GM19467 (cell line): ENCODE results near the gene TPRA1.
A peak's percentile ranks its signal among the peaks of the same experiment; 100 is the strongest.

Experiments used
- ATAC-seq: cut with Tn5 transposase; IDR thresholded peaks from one replicate; pipeline ENCODE4 v1.9.1; 2021; ENCODE audit warnings: mild to moderate bottlenecking, moderate library complexity; ENCODE audit not compliant: unreplicated experiment

TPRA1 gene

GRCh38 chr3:127566833-127567232 is 23.7 kb downstream of the TPRA1 start:
- ATAC-seq: no peak

- ATAC-seq: no peak
Observed at GRCh38 chr3:127565711-127566110, 24.8 kb downstream of the TPRA1 start.

GRCh38 chr3:127560051-127560787 is 30.3 kb downstream of the TPRA1 start:
- no peak for ATAC-seq

DNA sequence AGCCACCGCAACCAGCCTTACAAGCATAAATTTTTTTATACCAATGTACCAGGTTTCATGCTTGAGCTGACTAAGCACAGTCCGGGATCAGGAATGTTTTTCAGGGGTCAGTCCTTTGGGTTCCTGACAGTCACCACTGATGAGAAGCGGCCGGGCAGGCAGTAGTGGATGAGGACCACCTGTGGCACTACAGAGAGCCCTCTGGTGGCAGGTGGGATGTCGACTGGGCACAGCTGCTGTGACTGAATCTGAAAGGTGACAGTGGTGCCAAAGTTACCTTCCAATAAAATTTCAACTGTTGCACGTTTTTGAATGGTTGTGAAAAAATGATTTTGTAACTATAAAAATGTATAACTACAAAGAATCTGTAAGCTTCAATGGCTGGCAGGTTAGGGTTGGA is 34.0 kb downstream of the TPRA1 start:
- no peak for ATAC-seq

DNA sequence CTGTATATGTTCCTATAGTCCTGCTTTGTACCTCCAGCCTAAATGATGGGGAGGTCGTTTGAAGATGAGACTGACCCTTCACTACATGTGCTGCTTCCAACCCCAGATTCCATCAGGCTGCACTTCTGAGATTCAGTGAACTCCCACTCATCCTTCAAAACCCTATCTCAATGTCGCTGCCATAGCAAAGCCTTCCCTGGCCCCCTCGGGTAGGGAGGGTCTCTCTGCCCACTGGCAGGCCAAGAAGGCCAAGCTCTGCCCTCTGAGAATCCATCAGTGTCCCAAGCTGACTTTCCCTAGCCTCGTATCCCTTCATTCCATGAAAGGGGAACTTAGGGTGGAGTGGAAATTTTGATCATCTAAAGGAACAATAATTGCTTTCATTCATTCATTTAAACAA is 35.4 kb downstream of the TPRA1 start:
- no peak for ATAC-seq

GRCh38 chr3:127552038-127552437 is 38.5 kb downstream of the TPRA1 start:
- ATAC-seq: no peak

DNA sequence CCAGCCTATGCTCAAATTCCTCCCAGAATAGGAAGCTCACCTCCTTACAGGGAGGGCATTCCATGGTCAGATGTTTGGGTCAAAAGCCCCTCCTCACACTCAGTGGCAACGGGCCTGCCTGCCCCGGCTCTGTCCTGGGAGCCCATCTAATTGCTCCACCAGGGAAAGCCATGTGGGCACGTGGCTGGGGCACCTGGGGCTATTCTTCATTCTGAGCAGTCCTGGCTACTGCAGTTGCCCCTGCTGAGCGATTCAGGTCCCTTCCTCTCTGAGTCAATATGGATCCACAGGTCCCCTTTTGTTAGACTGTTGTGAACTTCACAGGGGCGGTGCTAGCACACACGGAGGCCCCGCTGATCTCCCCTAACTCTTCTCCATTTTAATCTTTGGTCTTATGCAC is 39.4 kb downstream of the TPRA1 start:
- no peak for ATAC-seq

GRCh38 chr3:127550468-127551157 is 39.9 kb downstream of the TPRA1 start:
- ATAC-seq: no peak

GRCh38 chr3:127549826-127550467 is 40.6 kb downstream of the TPRA1 start:
- no peak for ATAC-seq

- peak; percentile 56 for ATAC-seq
Observed at GRCh38 chr3:127547761-127548605, 42.5 kb downstream of the TPRA1 start.

- no peak for ATAC-seq
Observed at GRCh38 chr3:127546970-127547733, 43.4 kb downstream of the TPRA1 start.

DNA sequence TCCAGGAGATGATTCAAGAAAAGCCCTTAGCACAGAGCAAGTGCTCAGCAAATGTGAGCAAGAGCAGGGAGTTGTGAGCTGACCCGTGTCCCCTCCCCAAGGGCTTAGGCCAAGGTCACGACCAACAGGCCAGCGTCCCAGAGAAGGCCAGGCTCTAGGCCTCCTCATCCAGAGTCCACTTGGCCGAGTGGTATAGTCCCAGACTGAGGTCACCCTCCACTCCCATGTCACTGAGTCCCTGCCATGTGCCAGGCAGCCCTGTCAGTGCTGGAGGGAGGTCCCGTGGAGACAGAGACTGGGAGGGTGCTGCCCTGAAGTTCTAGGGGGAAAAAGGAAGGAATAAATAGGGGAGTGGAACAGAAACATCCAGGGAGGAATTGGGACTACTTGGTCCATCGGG is 44.0 kb downstream of the TPRA1 start:
- no peak for ATAC-seq

DNA sequence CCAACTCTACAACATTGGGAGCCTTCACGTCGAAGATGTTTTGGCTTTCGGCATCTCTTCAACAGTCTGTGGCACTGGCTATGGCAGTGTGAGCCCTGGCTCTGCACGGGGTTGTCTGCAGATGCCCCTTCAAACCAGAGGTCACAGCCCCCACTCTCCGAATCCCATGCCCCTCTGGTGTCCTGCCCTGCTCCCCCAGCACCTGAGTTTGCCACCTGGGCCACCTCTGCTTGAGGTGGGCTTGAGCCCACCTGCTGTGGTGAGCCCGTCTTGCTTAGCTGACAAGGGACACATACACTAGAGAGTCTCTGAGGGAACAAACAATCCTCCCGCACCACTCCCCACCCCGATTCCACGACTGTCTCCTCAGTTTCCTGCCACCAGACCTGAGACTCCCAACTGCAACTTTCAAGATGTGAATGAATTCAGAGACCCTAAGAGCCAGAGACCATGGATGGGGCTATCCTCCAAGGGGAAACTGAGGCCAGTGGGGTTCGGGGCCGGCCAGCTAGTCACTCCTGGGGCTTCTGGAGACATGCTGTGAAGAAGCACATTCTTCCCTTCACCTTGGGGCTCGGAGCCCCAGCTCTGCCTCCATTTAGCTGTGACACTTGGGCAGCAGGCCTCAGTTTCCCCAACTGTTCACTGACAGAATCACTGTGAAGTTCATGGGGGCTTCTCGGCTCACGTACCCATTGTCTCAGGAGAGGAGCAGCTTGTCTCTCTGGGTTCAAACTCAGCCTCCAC is 44.6 kb downstream of the TPRA1 start:
- ATAC-seq: no peak

DNA sequence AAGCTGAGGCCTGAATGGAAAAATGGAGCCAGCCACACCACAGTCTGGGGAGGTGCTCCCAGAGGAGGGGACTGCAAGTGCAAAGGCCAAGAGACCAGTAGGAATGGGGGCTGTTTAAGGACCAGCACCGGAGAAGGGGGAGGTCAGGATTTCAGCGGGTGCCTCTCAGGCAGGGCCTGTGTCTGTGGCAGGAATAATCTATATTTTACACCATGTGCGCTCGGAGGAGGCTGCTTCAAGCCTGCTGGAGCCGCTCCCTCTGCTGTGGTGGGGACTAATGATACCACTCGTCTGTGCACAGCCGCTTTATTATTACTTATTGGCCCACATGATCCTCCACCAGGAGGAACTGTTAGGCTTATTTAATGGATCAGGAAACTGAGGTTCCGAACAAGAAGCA is 45.3 kb downstream of the TPRA1 start:
- no peak for ATAC-seq

GRCh38 chr3:127544803-127545201 is 45.7 kb downstream of the TPRA1 start:
- ATAC-seq: no peak

DNA sequence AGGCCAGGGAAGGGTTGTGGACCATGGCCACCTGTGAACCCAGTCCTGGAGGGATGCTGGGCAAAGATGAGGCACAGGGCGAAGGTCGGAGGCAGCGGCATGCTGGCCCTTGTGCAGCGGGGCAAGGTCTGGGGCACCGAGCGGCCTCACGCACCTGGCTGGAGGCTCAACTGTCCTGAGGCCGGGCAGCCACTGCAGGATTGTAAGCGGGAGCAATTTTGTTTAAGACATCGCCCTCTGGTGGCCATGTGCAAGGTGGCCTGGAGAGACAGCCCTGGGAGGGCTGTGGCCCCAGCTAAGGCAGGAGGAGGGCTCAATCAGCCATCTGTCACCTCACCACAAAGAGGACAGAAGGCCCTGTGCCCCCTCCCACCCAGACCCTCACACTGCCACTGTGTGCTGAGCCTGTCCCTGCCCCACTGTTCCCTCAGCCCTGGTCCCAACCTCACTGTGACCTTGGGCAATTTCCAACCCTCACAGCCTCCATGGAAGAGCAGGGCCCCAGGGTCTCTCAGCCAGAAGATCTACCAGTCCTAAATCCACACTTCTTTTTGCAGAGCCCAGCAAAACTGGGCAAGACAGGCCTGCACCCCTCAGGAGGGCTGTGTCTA is 46.2 kb downstream of the TPRA1 start:
- ATAC-seq: peak; percentile 54

DNA sequence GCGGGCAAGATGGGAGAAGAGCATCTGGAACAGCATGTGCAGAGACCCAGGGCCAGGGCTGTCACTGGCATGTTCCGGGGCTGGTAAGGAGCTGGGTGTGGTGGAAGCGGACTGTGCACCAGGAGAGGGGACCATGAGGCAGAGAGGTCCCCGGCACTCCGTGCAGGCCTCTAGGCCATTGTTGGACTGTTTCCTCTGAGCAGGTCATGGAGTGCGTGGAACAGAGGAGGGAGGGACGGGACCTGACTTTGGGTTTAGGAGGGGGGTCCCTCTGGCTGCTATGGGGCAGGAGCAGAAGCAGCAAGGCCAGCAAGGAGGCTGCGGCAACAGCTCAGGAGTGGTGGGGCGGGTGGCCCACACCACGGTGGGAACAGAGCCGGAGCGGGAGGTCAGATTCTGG is 47.1 kb downstream of the TPRA1 start:
- no peak for ATAC-seq

- no peak for ATAC-seq
Observed at GRCh38 chr3:127542441-127542952, 48.0 kb downstream of the TPRA1 start.

- no peak for ATAC-seq
Observed at GRCh38 chr3:127541320-127541719, 49.2 kb downstream of the TPRA1 start.
